ENCODE data around the gene TNIP1.

GRCh38 chr5:151008906-151009305 lies 71.9 kb downstream of the TNIP1 start:
- no peak for TF ChIP-seq POLR2A (IDR thresholded peaks at IDR 0.05)
- no peak for TF ChIP-seq CTCF (IDR thresholded peaks at IDR 0.05)
